Right lobe of liver (tissue), 6 donors: Measurements from ENCODE around the gene KRTAP9-7. TPM values are rescaled to one million over a fixed set of nuclear protein-coding genes. Genes with fewer than 3 reads are reported as not detected.
A peak's percentile ranks its signal among the peaks of the same experiment; 100 is the strongest.

Source experiments
- ATAC-seq, 4 donors: fragments of 200-7000 bp; cut with Tn5 transposase; one replicate each; pipeline ENCODE4 v1.9.1; 2020; ENCODE audit warnings: mild to moderate bottlenecking in 4 of 4, moderate library complexity in 4 of 4
- DNase-seq, 3 donors: peaks; one replicate each; pipeline ENCODE4 v3.0.0-alpha.2; 2020
- H3K27ac ChIP-seq, 3 donors: fragments of 200-600 bp; one replicate each; pipeline ENCODE4 v1.8.0; 2022
- H3K27me3 ChIP-seq, 2 donors: fragments of 200-600 bp; one replicate each; pipeline ENCODE4 v1.8.0; 2022
- H3K36me3 ChIP-seq, 4 donors: fragments of 200-600 bp; sonication (generic) in 1 of 4; one replicate each; pipeline versions ENCODE4 v1.5.1 to v1.8.0; 2017 to 2022; ENCODE audit warnings: control low read depth in 1 of 4
- H3K4me1 ChIP-seq, 4 donors: fragments of 200-600 bp; sonication (generic) in 1 of 4; one replicate each; pipeline versions ENCODE4 v1.5.1 to v1.8.0; 2017 to 2022; ENCODE audit warnings: control low read depth in 1 of 4
- H3K4me3 ChIP-seq, 3 donors: fragments of 200-600 bp; one replicate each; pipeline ENCODE4 v1.8.0; 2022
- H3K9me3 ChIP-seq, 4 donors: fragments of 200-600 bp; sonication (generic) in 1 of 4; one replicate each; pipeline versions ENCODE4 v1.5.1 to v1.8.0; 2017 to 2022; ENCODE audit warnings: control low read depth in 1 of 4
- CTCF ChIP-seq, 4 donors: fragments of 200-600 bp in 3 of 4; fragments of 450-650 bp in 1 of 4; IDR thresholded peaks; one replicate each; pipeline versions ENCODE4 v1.5.1 to v1.8.0; 2016 to 2022; ENCODE audit warnings: antibody characterized with exemption in 4 of 4, mild to moderate bottlenecking in 2 of 4
- POLR2A ChIP-seq: fragments of 450-650 bp; IDR thresholded peaks from one replicate; pipeline ENCODE4 v1.6.1; 2017; ENCODE audit warnings: antibody characterized with exemption, mild to moderate bottlenecking
- WGBS: methylation state at CpG from one replicate; pipeline ENCODE4 v1.1.6; 2018; ENCODE audit warnings: low coverage, low lambda C conversion rate; ENCODE audit not compliant: insufficient coverage; ENCODE audit errors: missing lambda C conversion rate; 5-methylcytosine and 5-hydroxymethylcytosine counted together
- intact Hi-C, 2 donors: fragments of 100-400 bp; cut with DNase I; formaldehyde crosslinking; loops; one replicate each; pipeline versions ENCODE4 v1.11.2 to v1.14.1; 2022
- total RNA-seq, 6 experiments: library from RNA; depleted of rRNA in 2 of 6; stranded (reverse); fragments of >200 nt in 2 of 6; fragmentation: NEBNext Ultra II Directional in 3 of 6; extraction: Animal tissue kit (Norgen Biotek cat#: 25700) in 3 of 6; gene quantifications; one replicate each; pipeline versions ENCODE4 v1.1.0 to v1.2.4, GENCODE V29; 2016 to 2023
- donor health status: DM: no; HTN: yes; CAD: no.
- donor health status: DM: no; HTN: no; CAD: no.
- donor health status: DM: no; HTN: no; CAD: no.
- donor health status: DM: no; HTN: yes; CAD: no.
- donor health status: DM: no; HTN: yes; CAD: no.

Gene KRTAP9-7
- total RNA-seq, 6 experiments from 2014 or later = not detected

- no peak overlapping the region for H3K27ac ChIP-seq
- H3K36me3 ChIP-seq = no peaks in the 10 kb centered on the region
- intact Hi-C loops = no loop called here
- ATAC-seq (peak in 3 of 4 donors; percentile 25 to 38 (median 31)), DNase-seq (no peak)
- TF ChIP-seq CTCF (IDR thresholded peaks at IDR 0.05) (no peak), POLR2A (no peak)
- no peaks in the 10 kb centered on the region for H3K4me1 ChIP-seq
- H3K4me3 ChIP-seq = no peak overlapping the region
- H3K9me3 ChIP-seq = no peaks in the 10 kb centered on the region
- no peaks in the 10 kb centered on the region for H3K27me3 ChIP-seq
- WGBS = 72% methylated on average over 9 of the region's 9 CpGs
These were observed 32.1 kb downstream of the KRTAP9-7 start for GRCh38 chr17:41307647-41308046.

GRCh38 chr17:41308251-41308917 lies 32.9 kb downstream of the KRTAP9-7 start:
- ATAC-seq (peak in 3 of 4 donors; percentile 45 to 50 (median 45)), DNase-seq (no peak)
- no peak overlapping the region for H3K4me3 ChIP-seq
- H3K9me3 ChIP-seq = no peaks in the 10 kb centered on the region
- TF ChIP-seq CTCF (IDR thresholded peaks at IDR 0.05) = no peak
- no peak for TF ChIP-seq POLR2A
- intact Hi-C loops = no loop called here
- no peak overlapping the region for H3K27ac ChIP-seq
- no peaks in the 10 kb centered on the region for H3K36me3 ChIP-seq
- 19% methylated on average over 3 of the region's 10 CpGs for whole genome bisulfite sequencing
- no peaks in the 10 kb centered on the region for H3K4me1 ChIP-seq
- H3K27me3 ChIP-seq = no peaks in the 10 kb centered on the region

GRCh38 chr17:41308918-41309359 lies 33.4 kb downstream of the KRTAP9-7 start, which contains the start of gene KRTAP16-1:
Gene KRTAP16-1, minus strand, starts transcription at chr17:41309309. Its CDS starts 56 bp downstream, at chr17:41309253.
- ATAC-seq (peak in 2 of 4 donors; percentile 13 to 22), DNase-seq (no peak)
- WGBS = 21% methylated on average over 2 of the region's 7 CpGs
- Histone ChIP-seq H3K36me3 (no peaks in the 10 kb centered on the region), H3K4me1 (no peaks in the 10 kb centered on the region), H3K27ac (no peak within 1 kb of the TSS), H3K9me3 (no peaks in the 10 kb centered on the region), H3K4me3 (no peak within 1 kb of the TSS), H3K27me3 (no peaks in the 10 kb centered on the region)
- intact Hi-C loops = no loop called here
- TF ChIP-seq POLR2A = no peak
- no peak for TF ChIP-seq CTCF (IDR thresholded peaks at IDR 0.05)

- Histone ChIP-seq H3K4me3 (no peak overlapping the region), H3K27me3 (no peaks in the 10 kb centered on the region), H3K4me1 (no peaks in the 10 kb centered on the region), H3K9me3 (no peaks in the 10 kb centered on the region), H3K36me3 (no peaks in the 10 kb centered on the region), H3K27ac (no peak overlapping the region)
- WGBS = 44% methylated on average over 1 of the region's 1 CpG
- ATAC-seq (no peak), DNase-seq (no peak)
- TF ChIP-seq POLR2A (no peak), CTCF (IDR thresholded peaks at IDR 0.05) (no peak)
- intact Hi-C loops = no loop called here
These were observed 35.6 kb downstream of the KRTAP9-7 start for GRCh38 chr17:41311111-41311510.
